ENCODE data around the gene OBP2B. TPM values are rescaled to one million over a fixed set of nuclear protein-coding genes. Genes with fewer than 3 reads are reported as not detected.

OBP2B gene
- polyA plus RNA-seq, 4 donors: not detected

DNA sequence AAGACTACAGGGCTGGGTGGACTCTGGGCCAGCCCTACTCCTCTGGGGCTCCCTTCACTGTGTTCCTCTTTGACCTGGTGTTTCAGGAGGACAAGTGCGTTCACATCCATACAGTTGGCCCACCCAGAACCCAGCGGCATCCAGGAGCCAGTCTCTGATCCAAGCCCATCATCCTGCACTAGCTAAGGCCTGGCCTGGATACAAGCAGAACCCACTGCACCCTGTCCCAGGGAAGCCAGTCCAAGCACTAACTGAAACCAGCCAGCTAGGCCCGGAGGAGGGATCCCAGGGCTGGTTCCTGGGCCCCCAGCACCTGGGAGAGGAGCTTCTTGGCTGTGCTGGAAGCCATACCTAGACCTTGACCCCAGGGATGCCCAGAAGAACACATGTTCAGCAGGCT is 41.3 kb downstream of the OBP2B start:
- H3K27me3 ChIP-seq (ENCODE audit: control insufficient read depth in 3 of 3, insufficient read depth in 3 of 3, low read length in 3 of 3): peaks cover 0 to 15% (median 0%) of the 10 kb centered on the region in 3 donors
- H3K27ac ChIP-seq (ENCODE audit: low read depth in 1 of 3, low read length in 2 of 3): no peak overlapping the region
- 82 to 86% (median 85%) methylated on average over 3 of the region's 3 CpGs for WGBS, 3 donors
- H3K9me3 ChIP-seq (ENCODE audit: control insufficient read depth in 2 of 2, insufficient read depth in 1 of 2, low read depth in 1 of 2, low read length in 1 of 2): no peaks in the 10 kb centered on the region
- FAIRE-seq (no peak), DNase-seq (no peak)
- no peak overlapping the region for H3K4me3 ChIP-seq (ENCODE audit: low read depth in 1 of 3, low read length in 3 of 3)
- no peaks in the 10 kb centered on the region for H3K36me3 ChIP-seq (ENCODE audit: control insufficient read depth in 3 of 3, insufficient read depth in 2 of 3, low read depth in 1 of 3, low read length in 3 of 3)
- H3K4me1 ChIP-seq (ENCODE audit: control insufficient read depth in 3 of 3, insufficient read depth in 2 of 3, low read depth in 1 of 3, low read length in 2 of 3): peaks cover 0 to 27% (median 0%) of the 10 kb centered on the region in 3 donors

DNA sequence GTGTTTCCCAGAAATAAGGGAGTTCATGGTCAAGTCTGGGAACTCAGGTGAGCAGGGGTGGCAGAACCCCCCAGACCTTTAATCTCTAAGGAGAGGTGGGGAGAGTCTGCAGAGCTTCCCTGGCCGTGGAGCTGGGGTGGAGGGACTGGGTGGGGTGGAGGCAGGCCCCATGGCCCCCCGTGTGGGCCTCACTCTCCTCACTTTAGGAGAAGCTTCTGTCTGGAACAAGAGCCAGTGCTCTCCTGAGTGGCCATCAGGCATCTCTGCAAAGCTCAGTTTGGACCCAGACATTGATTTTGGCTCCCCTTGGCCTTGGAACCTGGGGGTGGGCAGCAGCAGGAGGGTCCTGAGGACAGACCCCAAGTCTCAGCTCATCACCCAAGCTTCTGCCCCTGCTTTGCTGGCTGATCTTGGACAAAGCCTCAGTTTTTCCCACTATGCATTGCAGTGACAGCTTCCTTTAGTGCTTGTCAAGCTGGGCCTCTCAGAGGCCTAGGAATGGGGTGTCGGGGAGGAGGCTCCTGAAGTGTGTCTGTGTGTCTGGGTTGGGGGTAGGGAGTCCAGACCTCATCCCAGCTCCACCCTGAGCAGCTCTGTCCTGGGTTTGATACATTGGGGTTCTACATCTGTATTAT is 41.8 kb downstream of the OBP2B start:
- no peak for FAIRE-seq
- peak in 1 of 2 donors; percentile 52 for DNase-seq
- no peak overlapping the region for H3K4me3 ChIP-seq (ENCODE audit: low read depth in 1 of 3, low read length in 3 of 3)
- H3K9me3 ChIP-seq (ENCODE audit: control insufficient read depth in 2 of 2, insufficient read depth in 1 of 2, low read depth in 1 of 2, low read length in 1 of 2): no peaks in the 10 kb centered on the region
- no peak overlapping the region for H3K27ac ChIP-seq (ENCODE audit: low read depth in 1 of 3, low read length in 2 of 3)
- H3K27me3 ChIP-seq (ENCODE audit: control insufficient read depth in 3 of 3, insufficient read depth in 3 of 3, low read length in 3 of 3): peaks cover 0 to 15% (median 0%) of the 10 kb centered on the region in 3 donors
- no peaks in the 10 kb centered on the region for H3K36me3 ChIP-seq (ENCODE audit: control insufficient read depth in 3 of 3, insufficient read depth in 2 of 3, low read depth in 1 of 3, low read length in 3 of 3)
- peaks cover 0 to 27% (median 0%) of the 10 kb centered on the region in 3 donors for H3K4me1 ChIP-seq (ENCODE audit: control insufficient read depth in 3 of 3, insufficient read depth in 2 of 3, low read depth in 1 of 3, low read length in 2 of 3)
- WGBS, 3 donors: 66 to 75% (median 67%) methylated on average over 3 of the region's 3 CpGs

DNA sequence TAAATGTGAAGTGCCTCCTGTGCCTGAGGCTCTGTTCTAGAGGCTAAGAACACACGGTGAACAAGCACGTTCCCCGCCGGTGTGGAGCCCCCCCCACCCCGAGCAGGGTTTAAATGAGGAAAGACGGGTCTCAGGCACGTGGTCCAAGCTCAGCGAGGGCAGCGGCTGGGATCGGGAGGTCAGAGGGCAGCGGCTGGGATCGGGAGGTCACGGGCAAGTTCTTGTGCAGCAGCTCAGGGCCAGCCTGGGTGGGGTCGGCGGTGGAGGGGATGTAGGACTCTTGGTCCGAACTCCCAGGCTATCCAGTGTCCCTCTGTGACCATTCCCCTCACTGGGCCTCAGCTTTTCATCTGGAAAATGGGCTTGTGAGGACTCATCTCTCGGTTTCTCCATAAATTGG is 42.7 kb downstream of the OBP2B start:
- Histone ChIP-seq H3K36me3 (ENCODE audit: control insufficient read depth in 3 of 3, insufficient read depth in 2 of 3, low read depth in 1 of 3, low read length in 3 of 3) (no peaks in the 10 kb centered on the region), H3K27me3 (ENCODE audit: control insufficient read depth in 3 of 3, insufficient read depth in 3 of 3, low read length in 3 of 3) (peaks cover 0 to 10% (median 0%) of the 10 kb centered on the region in 3 donors), H3K9me3 (ENCODE audit: control insufficient read depth in 2 of 2, insufficient read depth in 1 of 2, low read depth in 1 of 2, low read length in 1 of 2) (no peaks in the 10 kb centered on the region), H3K4me1 (ENCODE audit: control insufficient read depth in 3 of 3, insufficient read depth in 2 of 3, low read depth in 1 of 3, low read length in 2 of 3) (peaks cover 0 to 31% (median 0%) of the 10 kb centered on the region in 3 donors), H3K27ac (ENCODE audit: low read depth in 1 of 3, low read length in 2 of 3) (no peak overlapping the region), H3K4me3 (ENCODE audit: low read depth in 1 of 3, low read length in 3 of 3) (no peak overlapping the region)
- FAIRE-seq: no peak
- no peak for DNase-seq
- 76 to 81% (median 77%) methylated on average over 17 of the region's 17 CpGs for WGBS, 3 donors

DNA sequence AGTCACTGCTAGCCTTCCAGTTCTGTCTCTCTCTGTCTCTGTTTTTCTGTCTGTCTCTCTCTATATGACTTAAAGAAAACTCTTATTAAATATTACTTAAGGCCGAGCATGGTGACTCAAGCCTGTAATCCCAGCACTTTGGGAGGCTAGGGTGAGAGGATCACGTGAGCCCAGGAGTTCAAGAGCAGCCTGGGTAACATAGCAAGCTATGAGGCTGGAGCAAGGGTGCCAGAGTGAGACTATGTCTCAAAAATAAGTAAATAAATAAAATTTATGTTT is 43.7 kb downstream of the OBP2B start:
- Histone ChIP-seq H3K4me3 (ENCODE audit: low read depth in 1 of 3, low read length in 3 of 3) (no peak overlapping the region), H3K27ac (ENCODE audit: low read depth in 1 of 3, low read length in 2 of 3) (no peak overlapping the region), H3K4me1 (ENCODE audit: control insufficient read depth in 3 of 3, insufficient read depth in 2 of 3, low read depth in 1 of 3, low read length in 2 of 3) (peaks cover 0 to 38% (median 4%) of the 10 kb centered on the region in 3 donors), H3K36me3 (ENCODE audit: control insufficient read depth in 3 of 3, insufficient read depth in 2 of 3, low read depth in 1 of 3, low read length in 3 of 3) (no peaks in the 10 kb centered on the region), H3K9me3 (ENCODE audit: control insufficient read depth in 2 of 2, insufficient read depth in 1 of 2, low read depth in 1 of 2, low read length in 1 of 2) (no peaks in the 10 kb centered on the region), H3K27me3 (ENCODE audit: control insufficient read depth in 3 of 3, insufficient read depth in 3 of 3, low read length in 3 of 3) (peaks cover 0 to 7% (median 0%) of the 10 kb centered on the region in 3 donors)
- FAIRE-seq: no peak
- 86 to 94% (median 90%) methylated on average over 2 of the region's 2 CpGs for WGBS, 3 donors
- DNase-seq: no peak

DNA sequence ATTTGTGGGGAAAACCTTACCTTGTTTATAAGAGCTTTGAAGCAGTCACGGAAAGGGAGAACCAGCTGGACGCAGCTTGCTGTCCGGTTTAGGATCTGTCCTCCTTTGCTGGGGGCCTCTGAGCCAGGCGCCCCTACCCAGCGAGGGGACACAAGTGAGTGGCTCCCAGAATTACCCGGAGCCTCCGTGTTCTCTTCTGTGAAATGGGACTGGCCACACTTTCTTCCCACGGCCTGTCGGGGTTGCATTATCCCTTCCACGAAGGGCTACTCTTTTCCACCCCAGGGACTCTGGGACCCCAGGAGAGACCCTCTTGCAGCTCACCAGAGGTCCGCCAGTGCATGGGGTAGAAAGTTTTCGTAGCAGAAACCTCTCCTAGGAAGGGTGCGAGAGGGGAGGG is 44.9 kb downstream of the OBP2B start:
- no peak overlapping the region for H3K27ac ChIP-seq (ENCODE audit: low read depth in 1 of 3, low read length in 2 of 3)
- peaks cover 0 to 3% (median 0%) of the 10 kb centered on the region in 3 donors for H3K36me3 ChIP-seq (ENCODE audit: control insufficient read depth in 3 of 3, insufficient read depth in 2 of 3, low read depth in 1 of 3, low read length in 3 of 3)
- H3K4me1 ChIP-seq (ENCODE audit: control insufficient read depth in 3 of 3, insufficient read depth in 2 of 3, low read depth in 1 of 3, low read length in 2 of 3): peaks cover 0 to 40% (median 4%) of the 10 kb centered on the region in 3 donors
- no peak for DNase-seq
- H3K27me3 ChIP-seq (ENCODE audit: control insufficient read depth in 3 of 3, insufficient read depth in 3 of 3, low read length in 3 of 3): peaks cover 0 to 7% (median 0%) of the 10 kb centered on the region in 3 donors
- no peak for FAIRE-seq
- H3K4me3 ChIP-seq (ENCODE audit: low read depth in 1 of 3, low read length in 3 of 3): peak overlapping the region; percentile 51 to 66 (median 62)
- WGBS, 3 donors: 63 to 69% (median 65%) methylated on average over 13 of the region's 13 CpGs
- H3K9me3 ChIP-seq (ENCODE audit: control insufficient read depth in 2 of 2, insufficient read depth in 1 of 2, low read depth in 1 of 2, low read length in 1 of 2): no peaks in the 10 kb centered on the region

DNA sequence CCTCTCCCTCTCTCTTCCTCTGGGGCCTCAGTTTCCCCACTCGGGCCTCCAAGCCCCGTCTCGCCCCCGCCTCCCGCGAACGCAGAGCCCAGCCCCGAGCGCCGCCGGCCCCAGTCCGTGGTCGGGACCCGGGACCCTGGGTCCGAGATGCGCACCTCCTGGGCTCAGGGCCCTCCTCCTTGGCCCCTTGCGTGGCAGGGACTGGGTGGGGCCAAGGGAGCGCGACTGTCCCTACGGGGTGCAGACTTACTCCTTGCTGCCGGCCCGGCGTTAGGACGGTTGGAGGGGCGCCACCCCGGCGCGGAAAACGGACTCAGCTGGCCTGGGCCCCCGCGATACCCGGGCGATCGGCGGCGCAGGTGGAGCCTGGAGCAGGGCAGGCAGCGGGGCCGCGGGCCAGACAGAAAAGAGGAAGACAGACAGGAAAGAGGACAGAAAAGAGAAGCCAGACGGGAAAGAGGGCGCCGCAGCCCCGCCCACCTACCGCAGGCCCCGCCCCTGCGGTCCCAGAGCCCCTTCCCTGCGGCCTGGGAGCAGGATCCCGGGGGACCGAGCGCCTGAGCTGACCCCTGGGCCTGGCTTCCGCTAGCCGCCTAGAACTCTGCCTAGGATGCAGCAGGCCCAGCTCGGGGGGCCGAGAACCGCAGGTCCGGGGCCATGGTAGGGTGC is 45.4 kb downstream of the OBP2B start, which contains the start of gene GBGT1:
Gene GBGT1, minus strand, starts transcription at position 411 of the 669 bp plus-strand sequence. CDS start 1,502 bp downstream, outside the sequence.
- FAIRE-seq (no peak), DNase-seq (peak; percentile 26 to 74)
- H3K9me3 ChIP-seq (ENCODE audit: control insufficient read depth in 2 of 2, insufficient read depth in 1 of 2, low read depth in 1 of 2, low read length in 1 of 2): no peaks in the 10 kb centered on the region
- peaks cover 0 to 7% (median 0%) of the 10 kb centered on the region in 3 donors for H3K27me3 ChIP-seq (ENCODE audit: control insufficient read depth in 3 of 3, insufficient read depth in 3 of 3, low read length in 3 of 3)
- H3K36me3 ChIP-seq (ENCODE audit: control insufficient read depth in 3 of 3, insufficient read depth in 2 of 3, low read depth in 1 of 3, low read length in 3 of 3): peaks cover 0 to 3% (median 0%) of the 10 kb centered on the region in 3 donors
- H3K4me1 ChIP-seq (ENCODE audit: control insufficient read depth in 3 of 3, insufficient read depth in 2 of 3, low read depth in 1 of 3, low read length in 2 of 3): peaks cover 0 to 40% (median 4%) of the 10 kb centered on the region in 3 donors
- H3K4me3 ChIP-seq (ENCODE audit: low read depth in 1 of 3, low read length in 3 of 3): peak within 1 kb of the TSS; percentile 51 to 66 (median 62)
- peak within 1 kb of the TSS in 1 of 3 donors; percentile 57 for H3K27ac ChIP-seq (ENCODE audit: low read depth in 1 of 3, low read length in 2 of 3)
- WGBS, 3 donors: 1 to 3% (median 2%) methylated on average over 41 to 56 of the region's 56 CpGs

DNA sequence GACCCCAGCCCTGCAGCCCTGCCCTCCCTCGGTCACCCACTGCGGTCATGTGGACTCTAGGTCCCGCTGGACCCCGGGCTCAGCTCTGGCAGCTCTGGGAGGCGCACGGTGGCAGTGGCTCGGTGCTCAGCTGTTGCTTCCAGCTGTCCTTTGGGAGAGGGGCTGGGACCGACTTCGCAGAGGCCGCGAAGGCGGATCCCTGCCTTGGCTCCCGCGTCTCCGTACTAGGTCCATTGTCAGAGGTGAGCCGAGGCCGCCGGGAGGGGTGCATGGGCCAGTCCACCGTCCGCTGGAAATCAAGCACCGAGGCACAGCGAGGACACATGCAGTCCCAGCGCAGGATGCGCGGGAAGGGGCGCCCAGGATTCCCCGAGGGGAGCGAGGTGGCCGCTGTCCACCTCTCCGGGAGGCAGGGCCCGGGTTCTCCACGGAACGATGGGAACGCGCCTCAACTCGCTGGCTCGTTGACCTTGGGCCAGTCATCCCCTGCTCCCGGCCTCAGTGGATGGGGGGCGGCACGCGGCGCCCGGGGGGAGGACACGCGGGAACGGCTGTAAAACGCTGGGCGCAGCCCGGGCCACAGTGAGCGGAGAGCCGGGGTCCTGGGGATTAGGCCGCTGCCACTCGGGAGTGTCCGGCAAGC is 46.1 kb downstream of the OBP2B start:
- Histone ChIP-seq H3K27me3 (ENCODE audit: control insufficient read depth in 3 of 3, insufficient read depth in 3 of 3, low read length in 3 of 3) (peaks cover 0 to 7% (median 0%) of the 10 kb centered on the region in 3 donors), H3K4me3 (ENCODE audit: low read depth in 1 of 3, low read length in 3 of 3) (peak overlapping the region; percentile 51 to 66 (median 62)), H3K4me1 (ENCODE audit: control insufficient read depth in 3 of 3, insufficient read depth in 2 of 3, low read depth in 1 of 3, low read length in 2 of 3) (peaks cover 0 to 40% (median 4%) of the 10 kb centered on the region in 3 donors), H3K36me3 (ENCODE audit: control insufficient read depth in 3 of 3, insufficient read depth in 2 of 3, low read depth in 1 of 3, low read length in 3 of 3) (peaks cover 0 to 3% (median 0%) of the 10 kb centered on the region in 3 donors), H3K27ac (ENCODE audit: low read depth in 1 of 3, low read length in 2 of 3) (no peak overlapping the region), H3K9me3 (ENCODE audit: control insufficient read depth in 2 of 2, insufficient read depth in 1 of 2, low read depth in 1 of 2, low read length in 1 of 2) (no peaks in the 10 kb centered on the region)
- no peak for FAIRE-seq
- WGBS, 3 donors: 42 to 57% (median 54%) methylated on average over 37 to 54 of the region's 54 CpGs
- no peak for DNase-seq

DNA sequence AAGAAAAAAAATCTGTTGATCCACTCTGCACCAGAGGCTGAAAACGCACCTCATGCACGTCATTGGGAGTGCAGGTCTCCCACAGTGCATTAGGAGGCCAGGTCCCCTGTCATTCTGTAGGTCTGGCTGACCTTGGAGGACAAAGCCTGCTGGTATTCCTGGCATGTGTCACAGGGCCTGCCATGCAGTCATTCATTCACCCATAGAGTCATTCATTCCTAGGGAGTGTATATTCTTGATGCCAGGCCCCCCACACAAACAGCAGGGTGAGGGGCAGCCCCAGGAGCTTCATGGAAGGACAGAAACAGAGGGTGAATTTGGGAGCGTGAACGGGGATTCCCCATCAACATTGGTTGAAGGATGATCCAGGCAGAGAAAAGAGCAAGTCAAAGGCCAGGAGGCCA is 47.5 kb downstream of the OBP2B start:
- H3K27me3 ChIP-seq (ENCODE audit: control insufficient read depth in 3 of 3, insufficient read depth in 3 of 3, low read length in 3 of 3): peaks cover 0 to 7% (median 0%) of the 10 kb centered on the region in 3 donors
- FAIRE-seq (no peak), DNase-seq (no peak)
- H3K4me1 ChIP-seq (ENCODE audit: control insufficient read depth in 3 of 3, insufficient read depth in 2 of 3, low read depth in 1 of 3, low read length in 2 of 3): peaks cover 0 to 29% (median 4%) of the 10 kb centered on the region in 3 donors
- H3K27ac ChIP-seq (ENCODE audit: low read depth in 1 of 3, low read length in 2 of 3): peak overlapping the region in 1 of 3 donors; percentile 3
- H3K9me3 ChIP-seq (ENCODE audit: control insufficient read depth in 2 of 2, insufficient read depth in 1 of 2, low read depth in 1 of 2, low read length in 1 of 2): no peaks in the 10 kb centered on the region
- WGBS, 3 donors: 57 to 66% (median 64%) methylated on average over 4 of the region's 4 CpGs
- no peak overlapping the region for H3K4me3 ChIP-seq (ENCODE audit: low read depth in 1 of 3, low read length in 3 of 3)
- peaks cover 0 to 3% (median 0%) of the 10 kb centered on the region in 3 donors for H3K36me3 ChIP-seq (ENCODE audit: control insufficient read depth in 3 of 3, insufficient read depth in 2 of 3, low read depth in 1 of 3, low read length in 3 of 3)

Measured in small intestine (tissue), 7 donors.